Measurements from ENCODE around the gene SLC1A4. TPM values are rescaled to one million over a fixed set of nuclear protein-coding genes. Genes with fewer than 3 reads are reported as not detected.

Gene SLC1A4
- total RNA-seq, 1 experiment from 2014 or later, result 22.9 TPM

DNA sequence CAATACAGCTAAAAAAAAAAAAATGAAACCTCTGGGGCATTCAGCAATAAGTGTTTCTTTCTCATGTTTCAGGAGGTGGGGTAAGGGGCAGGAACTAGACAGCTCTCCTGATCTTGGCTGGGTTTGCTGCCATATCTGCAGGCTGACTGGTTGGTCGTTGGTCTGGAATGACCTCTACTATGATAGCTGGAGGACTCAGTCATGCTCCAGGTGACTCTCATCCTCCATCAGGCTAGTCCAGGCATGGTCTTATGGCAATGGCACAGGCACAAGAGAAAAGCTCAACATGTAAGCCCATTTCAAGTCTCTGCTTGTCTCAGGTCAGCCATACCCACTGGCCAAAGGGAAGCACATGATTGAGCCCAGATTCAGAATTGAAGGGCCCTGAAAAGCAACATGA is 9.5 kb upstream of the SLC1A4 start:
- Mint-ChIP-seq H3K4me3 (ENCODE audit: low read depth, unreplicated experiment) (no peak overlapping the region), H3K4me1 (ENCODE audit: low read depth, unreplicated experiment) (peaks cover 8% of the 10 kb centered on the region), H3K27me3 (ENCODE audit: unreplicated experiment) (peaks cover 23% of the 10 kb centered on the region), H3K36me3 (ENCODE audit: insufficient read depth, unreplicated experiment) (no peaks in the 10 kb centered on the region), H3K9me3 (ENCODE audit: low read depth, unreplicated experiment) (no peaks in the 10 kb centered on the region), H3K27ac (ENCODE audit: unreplicated experiment) (no peak overlapping the region)
- no peak for DNase-seq
- intact Hi-C loops (cut with micrococcal nuclease; ENCODE audit: unreplicated experiment), result no loop called here
- TF ChIP-seq, protein P1, sequence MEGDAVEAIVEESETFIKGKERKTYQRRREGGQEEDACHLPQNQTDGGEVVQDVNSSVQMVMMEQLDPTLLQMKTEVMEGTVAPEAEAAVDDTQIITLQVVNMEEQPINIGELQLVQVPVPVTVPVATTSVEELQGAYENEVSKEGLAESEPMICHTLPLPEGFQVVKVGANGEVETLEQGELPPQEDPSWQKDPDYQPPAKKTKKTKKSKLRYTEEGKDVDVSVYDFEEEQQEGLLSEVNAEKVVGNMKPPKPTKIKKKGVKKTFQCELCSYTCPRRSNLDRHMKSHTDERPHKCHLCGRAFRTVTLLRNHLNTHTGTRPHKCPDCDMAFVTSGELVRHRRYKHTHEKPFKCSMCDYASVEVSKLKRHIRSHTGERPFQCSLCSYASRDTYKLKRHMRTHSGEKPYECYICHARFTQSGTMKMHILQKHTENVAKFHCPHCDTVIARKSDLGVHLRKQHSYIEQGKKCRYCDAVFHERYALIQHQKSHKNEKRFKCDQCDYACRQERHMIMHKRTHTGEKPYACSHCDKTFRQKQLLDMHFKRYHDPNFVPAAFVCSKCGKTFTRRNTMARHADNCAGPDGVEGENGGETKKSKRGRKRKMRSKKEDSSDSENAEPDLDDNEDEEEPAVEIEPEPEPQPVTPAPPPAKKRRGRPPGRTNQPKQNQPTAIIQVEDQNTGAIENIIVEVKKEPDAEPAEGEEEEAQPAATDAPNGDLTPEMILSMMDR (IDR thresholded peaks at IDR 0.05; ENCODE audit: unreplicated experiment), result no peak
- no TSS peak for BruUV-seq (replicated peaks)
- CTCF ChIA-PET, result interaction anchor here (0.7 kb wide), 1 partner anchor 12 kb away, joined by 6 read pairs; no protein-coding TSS in a partner anchor

DNA sequence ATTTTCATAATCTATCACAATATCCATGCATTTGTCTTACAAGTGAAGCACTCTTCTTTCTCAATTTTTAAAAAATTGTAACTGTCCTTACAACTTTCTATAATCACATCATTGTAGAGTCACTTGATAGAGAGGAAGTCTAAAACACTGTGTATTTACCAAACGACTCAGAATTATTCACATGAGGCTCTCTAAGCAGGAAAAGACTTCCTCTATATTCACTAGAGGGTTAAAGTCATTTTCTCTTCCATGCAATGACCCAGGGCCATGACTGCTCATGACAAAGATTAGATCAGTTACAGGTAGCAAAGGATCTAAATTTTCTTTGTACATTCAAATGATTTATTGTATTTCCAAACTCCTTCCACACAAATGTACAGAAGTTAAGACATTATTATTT is 9.0 kb upstream of the SLC1A4 start:
- Mint-ChIP-seq H3K4me1 (ENCODE audit: low read depth, unreplicated experiment) (peaks cover 3% of the 10 kb centered on the region), H3K36me3 (ENCODE audit: insufficient read depth, unreplicated experiment) (no peaks in the 10 kb centered on the region), H3K4me3 (ENCODE audit: low read depth, unreplicated experiment) (no peak overlapping the region), H3K27ac (ENCODE audit: unreplicated experiment) (no peak overlapping the region), H3K9me3 (ENCODE audit: low read depth, unreplicated experiment) (no peaks in the 10 kb centered on the region), H3K27me3 (ENCODE audit: unreplicated experiment) (peaks cover 18% of the 10 kb centered on the region)
- TF ChIP-seq, protein P1 (IDR thresholded peaks at IDR 0.05; ENCODE audit: unreplicated experiment), result no peak
- CTCF ChIA-PET, result interaction anchor here (0.7 kb wide), 1 partner anchor 12 kb away, joined by 6 read pairs; no protein-coding TSS in a partner anchor
- intact Hi-C loops (cut with micrococcal nuclease; ENCODE audit: unreplicated experiment), result no loop called here
- DNase-seq, result no peak
- no TSS peak for BruUV-seq (replicated peaks)

DNA sequence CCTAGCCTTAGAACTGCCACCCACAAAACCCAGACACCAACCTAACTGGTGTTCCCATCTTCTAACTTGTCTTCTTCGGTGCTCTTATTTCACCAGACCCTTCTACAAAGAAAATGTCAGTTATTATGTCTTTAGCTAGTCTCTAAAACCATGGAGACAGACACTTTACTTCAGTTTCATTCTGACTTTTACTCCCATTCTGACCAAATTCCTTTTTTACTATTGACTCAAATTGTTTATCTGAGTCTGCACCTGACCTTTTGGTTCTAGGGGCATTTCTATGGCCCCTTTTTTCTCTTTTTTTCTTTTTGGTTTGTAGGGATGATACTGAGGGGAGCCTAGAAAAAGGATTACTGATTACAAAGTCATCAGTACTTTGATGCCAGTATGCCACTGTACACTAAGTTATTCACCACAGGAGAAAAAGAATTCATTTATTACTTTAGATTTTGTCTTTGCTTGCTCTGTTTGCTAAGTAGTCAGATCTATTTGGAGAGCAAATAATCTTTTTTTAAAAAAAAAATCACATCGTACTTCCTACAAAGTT is 6.8 kb upstream of the SLC1A4 start:
- no TSS peak for BruUV-seq (replicated peaks)
- intact Hi-C loops (cut with micrococcal nuclease; ENCODE audit: unreplicated experiment), result no loop called here
- no peak for DNase-seq
- Mint-ChIP-seq H3K4me1 (ENCODE audit: low read depth, unreplicated experiment) (peaks cover 10% of the 10 kb centered on the region), H3K36me3 (ENCODE audit: insufficient read depth, unreplicated experiment) (peaks cover 5% of the 10 kb centered on the region), H3K27me3 (ENCODE audit: unreplicated experiment) (peaks cover 17% of the 10 kb centered on the region), H3K9me3 (ENCODE audit: low read depth, unreplicated experiment) (no peaks in the 10 kb centered on the region), H3K27ac (ENCODE audit: unreplicated experiment) (no peak overlapping the region), H3K4me3 (ENCODE audit: low read depth, unreplicated experiment) (no peak overlapping the region)
- TF ChIP-seq, protein P1 (IDR thresholded peaks at IDR 0.05; ENCODE audit: unreplicated experiment), result no peak
- CTCF ChIA-PET, result no interaction called here

DNA sequence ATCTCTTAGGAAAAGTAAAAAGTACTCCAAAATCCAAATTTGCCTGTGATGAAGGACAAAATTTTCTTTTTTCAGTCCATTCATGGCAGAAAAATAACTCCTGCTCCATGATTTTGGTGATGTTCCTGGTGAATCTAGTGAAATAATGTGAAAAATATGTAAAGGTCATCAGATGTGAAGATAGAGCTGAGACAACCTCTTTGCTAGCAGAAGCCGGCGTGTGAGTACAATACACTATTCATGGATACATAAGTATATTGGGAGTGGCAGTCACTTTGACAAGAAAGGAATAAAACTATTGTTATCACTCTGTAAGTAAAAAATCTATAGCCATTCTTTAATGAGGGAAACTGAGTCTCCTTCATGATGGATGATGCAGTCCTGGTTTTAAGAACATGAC is 6.3 kb upstream of the SLC1A4 start:
- H3K4me1 Mint-ChIP-seq (ENCODE audit: low read depth, unreplicated experiment), result peaks cover 15% of the 10 kb centered on the region
- H3K4me3 Mint-ChIP-seq (ENCODE audit: low read depth, unreplicated experiment), result no peak overlapping the region
- BruUV-seq (replicated peaks), result no TSS peak
- intact Hi-C loops (cut with micrococcal nuclease; ENCODE audit: unreplicated experiment), result no loop called here
- CTCF ChIA-PET, result no interaction called here
- H3K27me3 Mint-ChIP-seq (ENCODE audit: unreplicated experiment), result peaks cover 21% of the 10 kb centered on the region
- no peak for DNase-seq
- H3K9me3 Mint-ChIP-seq (ENCODE audit: low read depth, unreplicated experiment), result no peaks in the 10 kb centered on the region
- H3K36me3 Mint-ChIP-seq (ENCODE audit: insufficient read depth, unreplicated experiment), result peaks cover 10% of the 10 kb centered on the region
- TF ChIP-seq, protein P1 (IDR thresholded peaks at IDR 0.05; ENCODE audit: unreplicated experiment), result no peak
- no peak overlapping the region for H3K27ac Mint-ChIP-seq (ENCODE audit: unreplicated experiment)
